ENCODE results near the gene ZNF606.

DNA sequence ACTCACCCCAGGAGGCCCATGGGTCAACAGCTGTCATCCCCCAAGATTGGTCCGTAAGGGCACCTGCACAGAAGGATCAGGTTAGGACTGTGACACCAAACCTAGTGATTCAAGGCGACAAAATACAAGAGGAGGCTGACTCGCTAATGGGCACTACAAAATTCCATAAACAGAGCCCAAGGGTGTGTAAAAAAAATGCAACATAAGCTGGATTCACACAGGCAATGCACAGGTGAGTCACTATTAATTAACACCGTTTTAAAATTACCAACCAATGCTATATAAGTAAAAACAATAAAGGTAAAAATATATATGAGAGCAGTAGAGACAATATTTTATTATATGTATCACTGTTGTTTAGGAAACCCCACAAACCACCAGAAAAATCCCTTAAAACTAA is 1.9 kb downstream of the ZNF606 start:
- TF ChIP-seq EZH2 (IDR thresholded peaks at IDR 0.05) (no peak), POLR2AphosphoS5 (IDR thresholded peaks at IDR 0.05; ENCODE audit: borderline replicate concordance, low read depth, low read length) (no peak), FOXP2 (optimal IDR thresholded peaks at IDR 0.05; ENCODE audit: control extremely low read depth, extremely low read length, insufficient read depth) (no peak)

All from SK-N-MC (cell line).